ENCODE results near the gene ANKRD13B. TPM values are rescaled to one million over a fixed set of nuclear protein-coding genes. Genes with fewer than 3 reads are reported as not detected.

Gene ANKRD13B
- total RNA-seq, 1 donor from 2014 or later = 13.8 TPM

GRCh38 chr17:29578626-29579485, 14.1 kb upstream of the ANKRD13B start:
- TF ChIP-seq CTCF (IDR thresholded peaks at IDR 0.05; ENCODE audit: insufficient read depth, low read length, poor library complexity, severe bottlenecking) = no peak
- no peak overlapping the region for H3K4me3 ChIP-seq (ENCODE audit: low read depth, low read length)
- no peak for DNase-seq (ENCODE audit: low read depth)
- H3K27me3 ChIP-seq (ENCODE audit: control insufficient read depth, insufficient read depth, low read length) = no peaks in the 10 kb centered on the region
- H3K36me3 ChIP-seq (ENCODE audit: control insufficient read depth, insufficient read depth, low read length) = peaks cover 6% of the 10 kb centered on the region

GRCh38 chr17:29579866-29580771, 12.8 kb upstream of the ANKRD13B start:
- H3K27me3 ChIP-seq (ENCODE audit: control insufficient read depth, insufficient read depth, low read length) = no peaks in the 10 kb centered on the region
- peak; percentile 89 for TF ChIP-seq CTCF (IDR thresholded peaks at IDR 0.05; ENCODE audit: insufficient read depth, low read length, poor library complexity, severe bottlenecking)
- H3K36me3 ChIP-seq (ENCODE audit: control insufficient read depth, insufficient read depth, low read length) = peaks cover 2% of the 10 kb centered on the region
- H3K4me3 ChIP-seq (ENCODE audit: low read depth, low read length) = no peak overlapping the region
- no peak for DNase-seq (ENCODE audit: low read depth)

GRCh38 chr17:29581583-29582253, 11.2 kb upstream of the ANKRD13B start:
- no peak overlapping the region for H3K4me3 ChIP-seq (ENCODE audit: low read depth, low read length)
- H3K36me3 ChIP-seq (ENCODE audit: control insufficient read depth, insufficient read depth, low read length) = peaks cover 2% of the 10 kb centered on the region
- H3K27me3 ChIP-seq (ENCODE audit: control insufficient read depth, insufficient read depth, low read length) = no peaks in the 10 kb centered on the region
- no peak for DNase-seq (ENCODE audit: low read depth)
- no peak for TF ChIP-seq CTCF (IDR thresholded peaks at IDR 0.05; ENCODE audit: insufficient read depth, low read length, poor library complexity, severe bottlenecking)

- Histone ChIP-seq H3K36me3 (ENCODE audit: control insufficient read depth, insufficient read depth, low read length) (no peaks in the 10 kb centered on the region), H3K4me3 (ENCODE audit: low read depth, low read length) (no peak overlapping the region), H3K27me3 (ENCODE audit: control insufficient read depth, insufficient read depth, low read length) (no peaks in the 10 kb centered on the region)
- DNase-seq (ENCODE audit: low read depth) = no peak
- no peak for TF ChIP-seq CTCF (IDR thresholded peaks at IDR 0.05; ENCODE audit: insufficient read depth, low read length, poor library complexity, severe bottlenecking)
Measured at GRCh38 chr17:29582254-29582765, 10.6 kb upstream of the ANKRD13B start.

- TF ChIP-seq CTCF (IDR thresholded peaks at IDR 0.05; ENCODE audit: insufficient read depth, low read length, poor library complexity, severe bottlenecking) = no peak
- no peak overlapping the region for H3K4me3 ChIP-seq (ENCODE audit: low read depth, low read length)
- H3K36me3 ChIP-seq (ENCODE audit: control insufficient read depth, insufficient read depth, low read length) = no peaks in the 10 kb centered on the region
- no peaks in the 10 kb centered on the region for H3K27me3 ChIP-seq (ENCODE audit: control insufficient read depth, insufficient read depth, low read length)
- DNase-seq (ENCODE audit: low read depth) = no peak
Measured at GRCh38 chr17:29582772-29583171, 10.2 kb upstream of the ANKRD13B start.

Measured in kidney epithelial cell (primary cell).